ENCODE results near the gene ORMDL1. TPM values are rescaled to one million over a fixed set of nuclear protein-coding genes. Genes with fewer than 3 reads are reported as not detected.
A peak's percentile ranks its signal among the peaks of the same experiment; 100 is the strongest.

The ORMDL1 gene
- total and polyA plus RNA-seq, 2 of the 13 experiments (the other 11 are each of a cell fraction or from before 2014, with no cell fraction given): 67.5 to 160 TPM

- TF ChIP-seq CTCF (CRISPR knock-in tag; IDR thresholded peaks at IDR 0.05): no peak
- TF ChIP-seq ZBTB39 (CRISPR knock-in tag; IDR thresholded peaks at IDR 0.05): peak; percentile 73; the same call in 1 of the 2 replicates
- TF ChIP-seq HMGA1 (CRISPR knock-in tag; conservative IDR thresholded peaks at IDR 0.05): no peak
- no peak for TF ChIP-seq GTF2F1 (IDR thresholded peaks at IDR 0.05; ENCODE audit: low read length)
- no peak for TF ChIP-seq GMEB1 (CRISPR knock-in tag; IDR thresholded peaks at IDR 0.05; ENCODE audit: borderline replicate concordance)
- no peak for TF ChIP-seq ZNF337 (CRISPR knock-in tag; IDR thresholded peaks at IDR 0.05; ENCODE audit: borderline replicate concordance, low read depth)
- TF ChIP-seq ZNF317 (CRISPR knock-in tag; IDR thresholded peaks at IDR 0.05): 0 out of 2 replicates have a peak, but pooled peaks have one; percentile 73
- no peak for TF ChIP-seq ATAD3A (CRISPR knock-in tag; IDR thresholded peaks at IDR 0.05)
- peak; percentile 37; the same call in 1 of the 2 replicates for TF ChIP-seq ZBTB40 (IDR thresholded peaks at IDR 0.05)
- TF ChIP-seq ZBTB40 (CRISPR knock-in tag; IDR thresholded peaks at IDR 0.05): no peak
- peak; percentile 25; the same call in 1 of the 2 replicates for TF ChIP-seq NFIC (IDR thresholded peaks at IDR 0.05; ENCODE audit: low read length)
- peak; percentile 94 for TF ChIP-seq MTF2 (CRISPR knock-in tag; IDR thresholded peaks at IDR 0.05; ENCODE audit: borderline replicate concordance)
- TF ChIP-seq SMYD3 (CRISPR knock-in tag; IDR thresholded peaks at IDR 0.05): no peak
- no peak for TF ChIP-seq IRF9 (CRISPR knock-in tag; IDR thresholded peaks at IDR 0.05; ENCODE audit: borderline replicate concordance)
Measured at GRCh38 chr2:189783451-189783926, 650 bp downstream of the ORMDL1 start (continued).
